DOHH2 (cell line): ENCODE measurements around the gene RAMP1.

Experiments
- H3F3A ChIP-seq: fragments of 200-600 bp; sonication (generic), shearing (Covaris generic); 2 replicates; pipeline ENCODE4 v1.6.0; 2016; ENCODE audit warnings: antibody characterized with exemption, mild to moderate bottlenecking; ENCODE audit not compliant: control insufficient read depth, insufficient read depth
- H3K27ac ChIP-seq: fragments of 200-600 bp; sonication (generic); 2 replicates; pipeline ENCODE4 v1.5.1; 2014; ENCODE audit warnings: low read depth, mild to moderate bottlenecking, low read length, moderate library complexity
- H3K27me3 ChIP-seq: fragments of 200-600 bp; sonication (generic); 2 replicates; pipeline ENCODE4 v1.6.1; 2014; ENCODE audit warnings: mild to moderate bottlenecking, low read length, mixed read lengths; ENCODE audit not compliant: control insufficient read depth
- H3K36me3 ChIP-seq: fragments of 200-600 bp; sonication (generic); 2 replicates; pipeline ENCODE4 v1.6.1; 2014; ENCODE audit warnings: mild to moderate bottlenecking, low read length, moderate library complexity, mixed read lengths; ENCODE audit not compliant: control insufficient read depth
- H3K4me1 ChIP-seq: fragments of 200-600 bp; sonication (generic); 2 replicates; pipeline ENCODE4 v1.6.1; 2014; ENCODE audit warnings: mild to moderate bottlenecking, low read length, mixed read lengths; ENCODE audit not compliant: control insufficient read depth
- H3K4me2 ChIP-seq: fragments of 200-600 bp; sonication (generic); 2 replicates; pipeline ENCODE4 v1.6.0; 2014; ENCODE audit warnings: mild to moderate bottlenecking, low read length, moderate library complexity
- H3K4me3 ChIP-seq: fragments of 200-600 bp; sonication (generic); 2 replicates; pipeline ENCODE4 v1.5.1; 2014; ENCODE audit warnings: mild to moderate bottlenecking, low read length, mixed read lengths
- H3K79me2 ChIP-seq: fragments of 200-600 bp; sonication (generic); 2 replicates; pipeline ENCODE4 v1.6.1; 2014; ENCODE audit warnings: mild to moderate bottlenecking, low read length, mixed read lengths; ENCODE audit not compliant: control insufficient read depth
- H3K9me2 ChIP-seq: fragments of 200-600 bp; sonication (generic); replicated peaks from 2 replicates; pipeline ENCODE4 v1.6.1; 2014; ENCODE audit warnings: mild to moderate bottlenecking, low read length, mixed read lengths; ENCODE audit not compliant: control insufficient read depth
- H3K9me3 ChIP-seq: fragments of 200-600 bp; sonication (generic); 2 replicates; pipeline ENCODE4 v1.6.1; 2014; ENCODE audit warnings: antibody characterized with exemption, low read length, mixed read lengths; ENCODE audit not compliant: control insufficient read depth, insufficient read depth
- H4K20me1 ChIP-seq: fragments of 200-600 bp; sonication (generic); 2 replicates; pipeline ENCODE4 v1.6.0; 2014; ENCODE audit warnings: low read depth, mild to moderate bottlenecking, antibody characterized with exemption, low read length, moderate library complexity; ENCODE audit not compliant: control insufficient read depth, insufficient read depth
- CTCF ChIP-seq: fragments of 200-600 bp; sonication (generic); IDR thresholded peaks from one replicate; pipeline ENCODE4 v1.5.1; 2014; ENCODE audit warnings: antibody characterized with exemption, mild to moderate bottlenecking, low read depth, low read length; ENCODE audit not compliant: poor library complexity, severe bottlenecking
- EZH2phosphoT487 ChIP-seq: fragments of 200-600 bp; sonication (generic); IDR thresholded peaks from 2 replicates; pipeline ENCODE4 v1.6.1; 2017; ENCODE audit warnings: borderline replicate concordance, mild to moderate bottlenecking, antibody characterized with exemption, low read length, moderate library complexity, mixed read lengths

Gene RAMP1

GRCh38 chr2:237885111-237885930 is 25.9 kb downstream of the RAMP1 start:
- Histone ChIP-seq H3K27me3 (no peaks in the 10 kb centered on the region), H3K4me1 (peaks cover 5% of the 10 kb centered on the region), H3K36me3 (no peaks in the 10 kb centered on the region), H3K9me3 (no peaks in the 10 kb centered on the region), H3K27ac (no peak overlapping the region), H3K79me2 (no peaks in the 10 kb centered on the region), H3K9me2 (no peaks in the 10 kb centered on the region), H3K4me2 (no peak overlapping the region), H3F3A (peaks cover 6% of the 10 kb centered on the region; the same call in 1 of the 2 replicates), H3K4me3 (no peak overlapping the region), H4K20me1 (no peaks in the 10 kb centered on the region)
- TF ChIP-seq CTCF: no peak
- no peak for TF ChIP-seq EZH2phosphoT487

GRCh38 chr2:237885931-237886684 is 26.7 kb downstream of the RAMP1 start:
- Histone ChIP-seq H4K20me1 (no peaks in the 10 kb centered on the region), H3K4me3 (no peak overlapping the region), H3K27ac (no peak overlapping the region), H3K4me1 (peaks cover 13% of the 10 kb centered on the region), H3K27me3 (no peaks in the 10 kb centered on the region), H3F3A (peaks cover 13% of the 10 kb centered on the region; the same call in 1 of the 2 replicates), H3K9me2 (no peaks in the 10 kb centered on the region), H3K36me3 (no peaks in the 10 kb centered on the region), H3K9me3 (no peaks in the 10 kb centered on the region), H3K79me2 (no peaks in the 10 kb centered on the region), H3K4me2 (no peak overlapping the region)
- TF ChIP-seq EZH2phosphoT487: no peak
- no peak for TF ChIP-seq CTCF

GRCh38 chr2:237886685-237887481 is 27.5 kb downstream of the RAMP1 start:
- Histone ChIP-seq H3K36me3 (no peaks in the 10 kb centered on the region), H3K79me2 (peaks cover 2% of the 10 kb centered on the region), H3K27ac (no peak overlapping the region), H3K9me2 (no peaks in the 10 kb centered on the region), H3K4me1 (peaks cover 16% of the 10 kb centered on the region), H3F3A (peaks cover 19% of the 10 kb centered on the region), H3K9me3 (no peaks in the 10 kb centered on the region), H3K4me2 (no peak overlapping the region), H4K20me1 (no peaks in the 10 kb centered on the region), H3K27me3 (no peaks in the 10 kb centered on the region), H3K4me3 (no peak overlapping the region)
- TF ChIP-seq CTCF (no peak), EZH2phosphoT487 (no peak)
